Ascending aorta (tissue), 2 donors: ENCODE results near the gene PHKA1. TPM values are rescaled to one million over a fixed set of nuclear protein-coding genes. Genes with fewer than 3 reads are reported as not detected.
"Not testable (repeated sequence)": the region's sequence is repeated elsewhere in the genome, so short reads cannot be mapped to it uniquely, and the experiment has no call there.

Source experiments
- DNase-seq, 2 donors: peaks; one replicate each; pipeline ENCODE4 v3.0.0-alpha.2; 2019; ENCODE audit warnings: low spot score in 2 of 2
- H3K27ac ChIP-seq, 2 donors: fragments of 200-600 bp; sonication (generic); one replicate each; pipeline ENCODE4 v1.5.1; 2016 to 2017; ENCODE audit warnings: mild to moderate bottlenecking in 1 of 2
- H3K27me3 ChIP-seq: fragments of 200-600 bp; sonication (generic); one replicate; pipeline ENCODE4 v1.5.1; 2017
- H3K36me3 ChIP-seq, 2 donors: fragments of 200-600 bp; sonication (generic); one replicate each; pipeline ENCODE4 v1.5.1; 2016
- H3K4me1 ChIP-seq, 2 donors: fragments of 200-600 bp; sonication (generic); one replicate each; pipeline ENCODE4 v1.5.1; 2016 to 2017; ENCODE audit warnings: mild to moderate bottlenecking in 1 of 2
- H3K4me3 ChIP-seq, 2 donors: fragments of 200-600 bp; sonication (generic); one replicate each; pipeline ENCODE4 v1.5.1; 2016 to 2017; ENCODE audit warnings: mild to moderate bottlenecking in 1 of 2
- H3K9me3 ChIP-seq, 2 donors: fragments of 200-600 bp; sonication (generic); one replicate each; pipeline ENCODE4 v1.5.1; 2016
- intact Hi-C: fragments of 100-400 bp; cut with DNase I; formaldehyde crosslinking; loops from one replicate; pipeline ENCODE4 v1.15.1; 2023
- total RNA-seq: library from RNA; depleted of rRNA; stranded (reverse); fragments of >200 nt; gene quantifications from one replicate; pipeline ENCODE4 v1.1.0, GENCODE V29; 2016
- TF ChIP-seq, protein P1 (sequence below), 3 experiments: fragments of 200-600 bp in 2 of 3; fragments of 450-650 bp in 1 of 3; sonication (generic) in 2 of 3; IDR thresholded peaks; one replicate each; pipeline ENCODE4 v1.5.1; 2016 to 2019; ENCODE audit warnings: antibody characterized with exemption in 3 of 3, mild to moderate bottlenecking in 1 of 3, moderate library complexity in 1 of 3

PHKA1 gene
- total RNA-seq, 1 donor from 2014 or later = 4.8 TPM

DNA sequence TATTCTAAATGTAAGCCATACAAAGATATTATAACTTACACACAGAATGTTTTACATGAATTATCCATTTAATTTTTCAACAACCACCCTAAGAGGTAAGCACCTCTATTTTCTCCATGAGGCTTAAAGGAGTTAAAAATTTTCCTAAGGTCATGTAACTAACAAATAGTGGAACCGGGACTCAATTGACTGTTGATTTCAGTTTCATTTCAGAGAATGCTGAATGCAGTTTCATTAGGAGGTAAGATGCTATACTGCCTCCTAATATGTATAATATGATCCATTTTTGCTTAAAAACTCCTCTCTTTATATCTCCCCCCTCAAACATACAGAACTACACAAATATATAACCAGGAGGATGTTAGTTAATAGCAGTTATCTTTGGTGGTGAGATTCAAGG, 29.1 kb downstream of the PHKA1 start:
- H3K36me3 ChIP-seq = no peaks in the 10 kb centered on the region
- no peaks in the 10 kb centered on the region for H3K27me3 ChIP-seq
- no peak overlapping the region for H3K4me3 ChIP-seq
- TF ChIP-seq, protein P1, sequence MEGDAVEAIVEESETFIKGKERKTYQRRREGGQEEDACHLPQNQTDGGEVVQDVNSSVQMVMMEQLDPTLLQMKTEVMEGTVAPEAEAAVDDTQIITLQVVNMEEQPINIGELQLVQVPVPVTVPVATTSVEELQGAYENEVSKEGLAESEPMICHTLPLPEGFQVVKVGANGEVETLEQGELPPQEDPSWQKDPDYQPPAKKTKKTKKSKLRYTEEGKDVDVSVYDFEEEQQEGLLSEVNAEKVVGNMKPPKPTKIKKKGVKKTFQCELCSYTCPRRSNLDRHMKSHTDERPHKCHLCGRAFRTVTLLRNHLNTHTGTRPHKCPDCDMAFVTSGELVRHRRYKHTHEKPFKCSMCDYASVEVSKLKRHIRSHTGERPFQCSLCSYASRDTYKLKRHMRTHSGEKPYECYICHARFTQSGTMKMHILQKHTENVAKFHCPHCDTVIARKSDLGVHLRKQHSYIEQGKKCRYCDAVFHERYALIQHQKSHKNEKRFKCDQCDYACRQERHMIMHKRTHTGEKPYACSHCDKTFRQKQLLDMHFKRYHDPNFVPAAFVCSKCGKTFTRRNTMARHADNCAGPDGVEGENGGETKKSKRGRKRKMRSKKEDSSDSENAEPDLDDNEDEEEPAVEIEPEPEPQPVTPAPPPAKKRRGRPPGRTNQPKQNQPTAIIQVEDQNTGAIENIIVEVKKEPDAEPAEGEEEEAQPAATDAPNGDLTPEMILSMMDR (IDR thresholded peaks at IDR 0.05) = no peak
- DNase-seq = no peak
- no peak overlapping the region for H3K27ac ChIP-seq
- no peaks in the 10 kb centered on the region for H3K4me1 ChIP-seq
- H3K9me3 ChIP-seq = no peaks in the 10 kb centered on the region
- intact Hi-C loops = no loop called here

DNA sequence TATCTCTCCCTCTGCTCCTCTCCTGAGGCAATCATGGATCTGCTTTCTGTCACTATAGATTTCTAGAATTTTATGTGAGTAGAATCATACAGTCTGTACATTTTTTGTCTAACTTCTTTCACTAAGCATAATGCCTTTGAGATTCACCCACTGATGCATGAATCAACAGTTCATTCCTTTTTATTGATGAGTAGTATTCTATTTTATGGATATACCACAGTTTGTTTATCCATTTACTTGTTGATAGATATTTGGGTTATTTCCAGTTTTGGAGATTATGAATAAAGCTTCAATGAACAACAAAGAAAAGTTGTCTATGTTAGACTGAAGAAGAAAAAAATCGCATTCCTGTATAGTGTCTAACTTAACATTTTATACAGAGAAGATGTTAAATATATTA, 30.5 kb downstream of the PHKA1 start:
- no peak overlapping the region for H3K4me3 ChIP-seq
- H3K4me1 ChIP-seq = no peaks in the 10 kb centered on the region
- DNase-seq = no peak
- TF ChIP-seq, protein P1 (IDR thresholded peaks at IDR 0.05) = no peak
- no peaks in the 10 kb centered on the region for H3K36me3 ChIP-seq
- H3K27ac ChIP-seq = no peak overlapping the region
- no peaks in the 10 kb centered on the region for H3K27me3 ChIP-seq
- intact Hi-C loops = no loop called here
- H3K9me3 ChIP-seq = no peaks in the 10 kb centered on the region

DNA sequence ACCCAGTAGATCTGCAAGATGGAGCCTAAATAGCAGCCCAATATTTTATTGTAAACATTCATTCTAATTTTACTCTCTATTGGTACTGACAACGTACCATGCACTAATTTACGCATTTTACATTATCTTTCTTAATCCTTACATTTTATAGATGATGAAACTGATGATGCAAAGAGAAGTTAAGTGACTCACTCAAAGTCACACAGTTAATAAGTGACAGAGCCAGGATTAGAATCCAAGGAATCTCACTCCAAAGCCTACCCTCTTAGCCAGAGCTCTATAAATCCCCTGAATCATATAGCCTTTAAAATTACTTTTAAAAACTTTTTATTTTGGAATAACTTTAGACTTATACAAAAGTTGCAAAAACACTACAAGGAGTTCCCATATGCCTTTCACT, 37.6 kb downstream of the PHKA1 start:
- H3K36me3 ChIP-seq = peaks cover 0 to 3% of the 10 kb centered on the region in 2 donors

DNA sequence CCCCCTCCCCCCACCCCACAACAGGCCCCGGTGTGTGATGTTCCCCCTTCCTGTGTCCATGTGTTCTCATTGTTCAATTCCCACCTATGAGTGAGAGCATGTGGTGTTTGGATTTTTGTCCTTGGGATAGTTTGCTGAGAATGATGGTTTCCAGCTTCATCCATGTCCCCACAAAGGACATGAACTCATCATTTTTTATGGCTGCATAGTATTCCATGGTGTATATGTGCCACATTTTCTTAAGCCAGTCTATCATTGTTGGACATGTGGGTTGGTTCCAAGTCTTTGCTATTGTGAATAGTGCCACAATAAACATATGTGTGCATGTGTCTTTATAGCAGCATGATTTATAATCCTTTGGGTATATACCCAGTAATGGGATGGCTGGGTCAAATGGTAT, 40.2 kb downstream of the PHKA1 start:
- H3K4me1 ChIP-seq, H3K27ac ChIP-seq, DNase-seq, H3K27me3 ChIP-seq, H3K4me3 ChIP-seq, intact Hi-C loops, H3K36me3 ChIP-seq, H3K9me3 ChIP-seq: not testable (repeated sequence)

More for the DNA sequence above, 37.6 kb downstream of the PHKA1 start:
- H3K27ac ChIP-seq = no peak overlapping the region
- no peaks in the 10 kb centered on the region for H3K27me3 ChIP-seq
- no peak for DNase-seq
- TF ChIP-seq, protein P1 (IDR thresholded peaks at IDR 0.05) = no peak
- H3K4me3 ChIP-seq = no peak overlapping the region
- intact Hi-C loops = no loop called here
- H3K9me3 ChIP-seq = no peaks in the 10 kb centered on the region
- no peaks in the 10 kb centered on the region for H3K4me1 ChIP-seq

DNA sequence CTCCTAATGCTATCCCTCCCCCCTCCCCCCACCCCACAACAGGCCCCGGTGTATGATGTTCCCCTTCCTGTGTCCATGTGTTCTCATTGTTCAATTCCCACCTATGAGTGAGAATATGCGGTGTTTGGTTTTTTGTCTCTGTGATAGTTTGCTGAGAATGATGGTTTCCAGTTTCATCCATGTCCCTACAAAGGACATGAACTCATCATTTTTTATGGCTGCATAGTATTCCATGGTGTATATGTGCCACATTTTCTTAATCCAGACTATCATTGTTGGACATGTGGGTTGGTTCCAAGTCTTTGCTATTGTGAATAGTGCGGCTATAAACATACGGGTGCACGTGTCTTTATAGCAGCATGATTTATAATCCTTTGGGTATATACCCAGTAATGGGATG, 44.6 kb downstream of the PHKA1 start:
- DNase-seq, intact Hi-C loops, H3K27me3 ChIP-seq, H3K4me3 ChIP-seq, H3K4me1 ChIP-seq, H3K27ac ChIP-seq, H3K9me3 ChIP-seq, H3K36me3 ChIP-seq: not testable (repeated sequence)

DNA sequence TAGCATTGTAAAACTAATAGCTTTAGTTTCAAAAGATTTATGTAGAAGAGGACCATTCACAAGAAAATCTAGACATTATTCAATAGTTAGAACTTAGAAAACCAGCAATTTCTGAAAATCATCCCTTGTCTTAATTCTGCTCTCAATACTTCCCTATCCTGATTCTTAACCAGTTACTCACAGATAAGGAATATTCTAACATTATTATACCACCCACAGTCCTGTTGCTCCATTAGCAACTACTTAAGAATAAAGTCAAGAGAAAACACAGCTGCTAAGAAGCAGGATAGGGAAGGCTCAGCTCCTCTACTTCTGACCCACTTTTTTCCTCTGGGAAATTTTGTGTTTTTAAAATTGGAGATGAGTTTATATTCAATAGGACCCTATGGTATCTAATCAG, 47.7 kb downstream of the PHKA1 start:
- H3K27me3 ChIP-seq = no peaks in the 10 kb centered on the region
- DNase-seq = no peak
- TF ChIP-seq, protein P1 (IDR thresholded peaks at IDR 0.05) = no peak
- H3K27ac ChIP-seq = no peak overlapping the region
- H3K36me3 ChIP-seq = no peaks in the 10 kb centered on the region
- H3K4me1 ChIP-seq = no peaks in the 10 kb centered on the region
- no peaks in the 10 kb centered on the region for H3K9me3 ChIP-seq
- intact Hi-C loops = no loop called here
- no peak overlapping the region for H3K4me3 ChIP-seq

DNA sequence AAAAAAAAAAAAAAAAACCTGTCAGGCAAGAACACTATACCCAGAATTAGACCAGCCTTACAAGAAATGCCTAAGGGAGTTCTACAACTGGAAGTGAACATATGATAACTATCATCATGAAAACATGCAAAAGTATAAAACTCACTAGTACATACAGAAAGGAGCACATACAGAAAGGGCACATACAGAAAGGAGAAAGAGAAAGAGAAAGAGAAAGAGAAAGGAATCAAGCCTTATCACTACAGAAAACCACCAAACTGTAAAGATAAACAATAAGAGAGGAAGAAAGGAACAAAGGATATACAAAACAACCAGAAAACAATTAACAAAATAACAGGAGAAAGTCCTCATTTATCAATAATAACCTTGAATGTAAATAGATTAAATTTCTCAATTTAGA, 50.4 kb downstream of the PHKA1 start:
- TF ChIP-seq, protein P1 (IDR thresholded peaks at IDR 0.05) = no peak
- Histone ChIP-seq H3K4me3 (no peak overlapping the region), H3K27ac (no peak overlapping the region), H3K36me3 (no peaks in the 10 kb centered on the region), H3K4me1 (no peaks in the 10 kb centered on the region), H3K27me3 (no peaks in the 10 kb centered on the region), H3K9me3 (no peaks in the 10 kb centered on the region)
- DNase-seq = no peak
- intact Hi-C loops = no loop called here
